ENCODE results near the gene USP33. TPM values are rescaled to one million over a fixed set of nuclear protein-coding genes. Genes with fewer than 3 reads are reported as not detected.

USP33 gene
- total RNA-seq, 2 donors from 2014 or later: 46.2 to 49.9 TPM

GRCh38 chr1:77741316-77741715 is 18.3 kb downstream of the USP33 start:
- Histone ChIP-seq H3K36me3 (no peaks in the 10 kb centered on the region), H3K4me1 (replicated peaks) (peaks cover 6% of the 10 kb centered on the region), H3K27ac (no peak overlapping the region), H3K4me3 (no peak overlapping the region), H3K27me3 (replicated peaks; ENCODE audit: insufficient read depth) (no peaks in the 10 kb centered on the region), H3K9me3 (no peaks in the 10 kb centered on the region)
- WGBS: 92% methylated on average over 1 of the region's 1 CpG
- TF ChIP-seq POLR2A (IDR thresholded peaks at IDR 0.05) (no peak), POLR2AphosphoS5 (IDR thresholded peaks at IDR 0.05) (no peak)
- TF ChIP-seq, protein P1, sequence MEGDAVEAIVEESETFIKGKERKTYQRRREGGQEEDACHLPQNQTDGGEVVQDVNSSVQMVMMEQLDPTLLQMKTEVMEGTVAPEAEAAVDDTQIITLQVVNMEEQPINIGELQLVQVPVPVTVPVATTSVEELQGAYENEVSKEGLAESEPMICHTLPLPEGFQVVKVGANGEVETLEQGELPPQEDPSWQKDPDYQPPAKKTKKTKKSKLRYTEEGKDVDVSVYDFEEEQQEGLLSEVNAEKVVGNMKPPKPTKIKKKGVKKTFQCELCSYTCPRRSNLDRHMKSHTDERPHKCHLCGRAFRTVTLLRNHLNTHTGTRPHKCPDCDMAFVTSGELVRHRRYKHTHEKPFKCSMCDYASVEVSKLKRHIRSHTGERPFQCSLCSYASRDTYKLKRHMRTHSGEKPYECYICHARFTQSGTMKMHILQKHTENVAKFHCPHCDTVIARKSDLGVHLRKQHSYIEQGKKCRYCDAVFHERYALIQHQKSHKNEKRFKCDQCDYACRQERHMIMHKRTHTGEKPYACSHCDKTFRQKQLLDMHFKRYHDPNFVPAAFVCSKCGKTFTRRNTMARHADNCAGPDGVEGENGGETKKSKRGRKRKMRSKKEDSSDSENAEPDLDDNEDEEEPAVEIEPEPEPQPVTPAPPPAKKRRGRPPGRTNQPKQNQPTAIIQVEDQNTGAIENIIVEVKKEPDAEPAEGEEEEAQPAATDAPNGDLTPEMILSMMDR (IDR thresholded peaks at IDR 0.05): no peak
- DNase-seq (ENCODE audit: low spot score): no peak
- intact Hi-C loops (cut with DNase I): no loop called here

DNA sequence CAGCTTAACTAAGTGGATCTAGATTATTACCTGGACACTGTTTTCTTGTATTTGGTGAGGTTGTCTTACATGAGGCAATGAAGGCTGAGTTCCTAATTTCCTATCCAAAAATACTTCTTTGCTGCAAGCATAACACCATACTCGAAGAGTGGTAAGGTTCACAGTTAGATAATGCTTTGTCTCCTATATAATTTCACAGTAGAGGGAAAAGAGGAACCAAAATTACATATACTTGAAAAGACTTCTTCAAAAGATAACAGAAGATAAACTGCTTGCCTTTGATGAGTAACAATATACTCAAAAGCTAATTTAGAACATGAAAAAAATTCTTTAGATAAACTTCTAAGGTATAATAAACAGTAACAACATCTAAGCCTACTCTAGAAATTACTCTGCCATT is 20.4 kb downstream of the USP33 start:
- Histone ChIP-seq H3K27me3 (replicated peaks; ENCODE audit: insufficient read depth) (no peaks in the 10 kb centered on the region), H3K4me3 (no peak overlapping the region), H3K27ac (no peak overlapping the region), H3K36me3 (no peaks in the 10 kb centered on the region), H3K9me3 (no peaks in the 10 kb centered on the region), H3K4me1 (replicated peaks) (peaks cover under 1% of the 10 kb centered on the region)
- TF ChIP-seq, protein P1 (IDR thresholded peaks at IDR 0.05): no peak
- TF ChIP-seq POLR2AphosphoS5 (IDR thresholded peaks at IDR 0.05): no peak
- intact Hi-C loops (cut with DNase I): no loop called here
- DNase-seq (ENCODE audit: low spot score): no peak
- 90% methylated on average over 1 of the region's 1 CpG for WGBS

- H3K9me3 ChIP-seq: no peaks in the 10 kb centered on the region
- H3K27ac ChIP-seq: no peak overlapping the region
- no peak overlapping the region for H3K4me3 ChIP-seq
- intact Hi-C loops (cut with DNase I): no loop called here
- TF ChIP-seq, protein P1 (IDR thresholded peaks at IDR 0.05): no peak
- TF ChIP-seq POLR2A (IDR thresholded peaks at IDR 0.05): no peak
- 97% methylated on average over 1 of the region's 1 CpG for WGBS
- H3K4me1 ChIP-seq (replicated peaks): no peaks in the 10 kb centered on the region
- no peaks in the 10 kb centered on the region for H3K36me3 ChIP-seq
- DNase-seq (ENCODE audit: low spot score): no peak
- H3K27me3 ChIP-seq (replicated peaks; ENCODE audit: insufficient read depth): no peaks in the 10 kb centered on the region
These were observed 27.6 kb downstream of the USP33 start for GRCh38 chr1:77732090-77732489.

DNA sequence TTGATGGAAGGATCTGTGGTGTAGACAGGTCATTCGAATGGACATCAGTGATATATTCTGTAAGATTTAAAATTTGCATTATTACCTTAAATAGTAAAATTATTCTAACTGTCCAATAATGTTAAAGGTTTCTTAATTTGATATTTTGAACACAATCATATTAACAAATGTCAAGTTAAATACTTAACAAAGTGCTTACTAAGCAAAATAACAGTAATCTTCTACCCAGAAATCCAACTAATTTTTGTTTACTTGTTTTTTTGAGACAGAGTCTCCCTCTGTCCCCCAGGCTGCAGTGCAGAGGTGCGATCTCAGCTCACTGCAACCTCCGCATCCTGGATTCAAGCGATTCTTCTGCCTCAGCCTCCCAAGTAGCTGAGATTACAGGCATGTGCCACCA is 33.9 kb downstream of the USP33 start:
- no peak for DNase-seq (ENCODE audit: low spot score)
- intact Hi-C loops (cut with DNase I): no loop called here
- Histone ChIP-seq H3K4me1 (replicated peaks) (no peaks in the 10 kb centered on the region), H3K27ac (no peak overlapping the region), H3K27me3 (replicated peaks; ENCODE audit: insufficient read depth) (no peaks in the 10 kb centered on the region), H3K9me3 (no peaks in the 10 kb centered on the region), H3K4me3 (no peak overlapping the region), H3K36me3 (peaks cover 0 to 7% of the 10 kb centered on the region in 2 donors)
- TF ChIP-seq POLR2AphosphoS5 (IDR thresholded peaks at IDR 0.05): no peak
- TF ChIP-seq, protein P1 (IDR thresholded peaks at IDR 0.05): no peak
- no peak for TF ChIP-seq POLR2A (IDR thresholded peaks at IDR 0.05)
- WGBS: 95% methylated on average over 4 of the region's 4 CpGs

GRCh38 chr1:77718181-77718580 is 41.5 kb downstream of the USP33 start:
- H3K27ac ChIP-seq: no peak overlapping the region
- H3K36me3 ChIP-seq: peaks cover 4 to 17% of the 10 kb centered on the region in 2 donors
- H3K4me3 ChIP-seq: no peak overlapping the region
- H3K4me1 ChIP-seq (replicated peaks): no peaks in the 10 kb centered on the region
- intact Hi-C loops (cut with DNase I): no loop called here
- no peak for DNase-seq (ENCODE audit: low spot score)
- no peaks in the 10 kb centered on the region for H3K9me3 ChIP-seq
- H3K27me3 ChIP-seq (replicated peaks; ENCODE audit: insufficient read depth): no peaks in the 10 kb centered on the region
- WGBS: 97% methylated on average over 2 of the region's 2 CpGs
- TF ChIP-seq POLR2AphosphoS5 (IDR thresholded peaks at IDR 0.05) (no peak), POLR2A (IDR thresholded peaks at IDR 0.05) (no peak)
- TF ChIP-seq, protein P1 (IDR thresholded peaks at IDR 0.05): no peak
